K562 (cell line): ENCODE results near the gene CMTM1. TPM values are rescaled to one million over a fixed set of nuclear protein-coding genes. Genes with fewer than 3 reads are reported as not detected.

Experiments
- ATAC-seq: fragments of 200-7000 bp; cut with Tn5 transposase; 3 replicates; pipeline ENCODE4 v1.9.1; 2020; ENCODE audit warnings: moderate library complexity
- BruUV-seq: library from RNA; stranded (reverse); fragments of 400-500 nt; replicated peaks from 2 replicates; lab custom pipeline; 2021; lab: Mats Ljungman, UMichigan
- CTCF ChIA-PET: fragments of 300-600 bp; formaldehyde crosslinking; extraction: SDS; loops from one replicate; lab custom pipeline; 2021; ENCODE audit warnings: low intra/inter-chr PET ratio; lab: Yijun Ruan, JAX
- POLR2A ChIA-PET: fragments of 300-600, 350-650 bp; sonication (Branson Sonifier 250); formaldehyde crosslinking; extraction: SDS; loops from one replicate; lab custom pipeline; 2021; ENCODE audit warnings: antibody characterized with exemption, inconsistent platforms; lab: Yijun Ruan, JAX
- DNase-seq, 4 experiments: peaks; one replicate each; pipeline versions ENCODE4 v3.0.0 to v3.0.0-alpha.2; 2011 to 2018; ENCODE audit warnings: low spot score in 3 of 4, mixed read lengths in 3 of 4; ENCODE audit errors: extremely low read depth in 1 of 4
- FAIRE-seq: peaks from 2 replicates; lab custom pipeline; 2011; peaks lifted over from hg19 to GRCh38; lab: Jason Lieb, UNC
- H2AFZ ChIP-seq: 2 replicates; pipeline ENCODE4 v1.6.0; 2011; ENCODE audit warnings: low read depth, low read length, control low read depth, inconsistent platforms
- H3K27ac ChIP-seq: fragments of 200-600 bp; 3 replicates; pipeline ENCODE4 v1.8.0; 2011; ENCODE audit warnings: low read depth, mild to moderate bottlenecking, control low read depth, inconsistent platforms, low read length, moderate library complexity, mixed read lengths; ENCODE audit errors: extremely low read depth
- H3K27me3 ChIP-seq, 2 experiments: fragments of 300-600 bp in 1 of 2; 2 replicates in 1 of 2; 3 replicates in 1 of 2; pipeline versions ENCODE4 v1.6.0 to v1.8.0; 2011; ENCODE audit warnings: inconsistent platforms in 2 of 2, low read length in 2 of 2, mild to moderate bottlenecking in 1 of 2, mixed read lengths in 1 of 2, moderate library complexity in 1 of 2; ENCODE audit not compliant: control insufficient read depth in 2 of 2, insufficient read depth in 2 of 2
- H3K36me3 ChIP-seq: fragments of 300-600 bp; 3 replicates; pipeline ENCODE4 v1.8.0; 2011; ENCODE audit warnings: mild to moderate bottlenecking, low read length, inconsistent platforms; ENCODE audit not compliant: control insufficient read depth, insufficient read depth
- H3K4me1 ChIP-seq, 2 experiments: fragments of 200-600 bp in 1 of 2; replicated peaks in 1 of 2; 2 replicates in 1 of 2; 3 replicates in 1 of 2; pipeline versions ENCODE4 v1.5.1 to v1.8.0; 2011; ENCODE audit warnings: inconsistent platforms in 2 of 2, low read length in 2 of 2, mild to moderate bottlenecking in 1 of 2, mixed read lengths in 1 of 2, moderate library complexity in 1 of 2; ENCODE audit not compliant: control insufficient read depth in 2 of 2, insufficient read depth in 2 of 2
- H3K4me2 ChIP-seq: 2 replicates; pipeline ENCODE4 v1.6.1; 2011; ENCODE audit warnings: low read length, control low read depth, inconsistent platforms, mixed read lengths; ENCODE audit not compliant: insufficient read depth
- H3K4me3 ChIP-seq: fragments of 200-600 bp; sonication (generic), shearing (Covaris generic); 2 replicates; pipeline ENCODE4 v1.5.1; 2016; ENCODE audit warnings: control low read depth, inconsistent platforms
- H3K79me2 ChIP-seq: fragments of 200-600 bp; 3 replicates; pipeline ENCODE4 v1.8.0; 2011; ENCODE audit warnings: low read length, inconsistent platforms; ENCODE audit not compliant: control insufficient read depth, insufficient read depth
- H3K9ac ChIP-seq, 2 experiments: 2 replicates each; pipeline versions ENCODE4 v1.6.0 to v1.6.1; 2011; ENCODE audit warnings: low read depth in 2 of 2, low read length in 2 of 2, control low read depth in 1 of 2, inconsistent platforms in 1 of 2, mild to moderate bottlenecking in 1 of 2, mixed read lengths in 1 of 2; ENCODE audit not compliant: insufficient read depth in 1 of 2
- H3K9me1 ChIP-seq: one replicate; pipeline ENCODE4 v1.6.0; 2011; ENCODE audit warnings: inconsistent platforms, mild to moderate bottlenecking, low read length, moderate library complexity; ENCODE audit not compliant: control insufficient read depth, insufficient read depth
- H3K9me3 ChIP-seq: replicated peaks from 2 replicates; pipeline ENCODE4 v1.5.1; 2011; ENCODE audit warnings: low read depth, low read length, inconsistent platforms; ENCODE audit not compliant: control insufficient read depth, insufficient read depth
- H4K20me1 ChIP-seq: replicated peaks from 2 replicates; pipeline ENCODE4 v1.6.1; 2011; ENCODE audit warnings: low read length, inconsistent platforms, mixed read lengths; ENCODE audit not compliant: control insufficient read depth, insufficient read depth
- BHLHE40 ChIP-seq: IDR thresholded peaks from 2 replicates; pipeline ENCODE4 v1.6.1; 2011; ENCODE audit warnings: low read length, improper control_type of control experiment
- CC2D1A ChIP-seq: fragments of 450-650 bp; IDR thresholded peaks from 2 replicates; pipeline ENCODE4 v1.6.1; 2017; ENCODE audit warnings: mild to moderate bottlenecking
- CREBBP ChIP-seq: IDR thresholded peaks from one replicate; pipeline ENCODE4 v1.6.1; 2012; ENCODE audit warnings: low read depth, mild to moderate bottlenecking, control low read depth, inconsistent platforms, low read length
- DNMT1 ChIP-seq: fragments of 450-650 bp; IDR thresholded peaks from 2 replicates; pipeline ENCODE4 v1.6.1; 2016; ENCODE audit warnings: antibody characterized with exemption, mild to moderate bottlenecking
- FOXA3 ChIP-seq, 2 experiments: fragments of 450-650 bp in 1 of 2; sonication (generic) in 1 of 2; formaldehyde crosslinking; IDR thresholded peaks in 1 of 2; conservative IDR thresholded peaks in 1 of 2; 2 replicates each; pipeline versions ENCODE4 v1.4.0 to v1.8.0; 2020 to 2022; ENCODE audit warnings: mild to moderate bottlenecking in 2 of 2, missing genetic modification reagents in 1 of 2
- GABPB1 ChIP-seq: sonication (generic); formaldehyde crosslinking; IDR thresholded peaks from 2 replicates; pipeline ENCODE4 v1.8.0; 2022; ENCODE audit warnings: mild to moderate bottlenecking, missing genetic modification reagents
- HDAC1 ChIP-seq, 2 experiments: fragments of 450-650 bp; IDR thresholded peaks; 2 replicates each; pipeline ENCODE4 v1.6.1; 2016 to 2017; ENCODE audit warnings: inconsistent platforms in 1 of 2, mild to moderate bottlenecking in 1 of 2, moderate library complexity in 1 of 2
- NCOA6 ChIP-seq: fragments of 450-650 bp; IDR thresholded peaks from 2 replicates; pipeline ENCODE4 v1.6.1; 2017; ENCODE audit warnings: mild to moderate bottlenecking
- NR3C1 ChIP-seq: sonication (generic); formaldehyde crosslinking; IDR thresholded peaks from 2 replicates; pipeline ENCODE4 v1.8.1; 2022; ENCODE audit warnings: missing genetic modification reagents
- OTX1 ChIP-seq: fragments of 450-650 bp; formaldehyde crosslinking; IDR thresholded peaks from 2 replicates; pipeline ENCODE4 v1.4.0; 2022; ENCODE audit warnings: mild to moderate bottlenecking
- PURB ChIP-seq: sonication (generic); formaldehyde crosslinking; IDR thresholded peaks from 2 replicates; pipeline ENCODE4 v1.9.0; 2021; ENCODE audit warnings: low read depth, mild to moderate bottlenecking, missing genetic modification reagents
- STAT5B ChIP-seq: fragments of 250-450 bp; sonication (Bioruptor Pico); IDR thresholded peaks from 2 replicates; pipeline ENCODE4 v1.8.0; 2021; ENCODE audit warnings: mild to moderate bottlenecking, inconsistent platforms
- ZFP36 ChIP-seq: fragments of 150-350 bp; IDR thresholded peaks from 2 replicates; pipeline ENCODE4 v1.6.1; 2018; ENCODE audit warnings: low read length, low read depth; ENCODE audit not compliant: partially characterized antibody
- ZNF778 ChIP-seq: fragments of 450-650 bp; formaldehyde crosslinking; IDR thresholded peaks from 2 replicates; pipeline ENCODE4 v1.4.0; 2020; ENCODE audit warnings: mild to moderate bottlenecking, moderate library complexity
- WGBS: fragments of 100-300 bp; shearing (Covaris generic); methylation state at CpG from one replicate; pipeline ENCODE4 v1.1.6; 2016; ENCODE audit warnings: low coverage, mixed read lengths; ENCODE audit not compliant: insufficient coverage; ENCODE audit errors: missing lambda C conversion rate; 5-methylcytosine and 5-hydroxymethylcytosine counted together
- in situ Hi-C: fragments of 300-500 bp; cut with MboI; formaldehyde crosslinking; loops from 4 replicates; pipeline ENCODE4 v1.15.0; 2018; ENCODE audit warnings: inconsistent platforms, mixed read lengths
- intact Hi-C: fragments of 100-400 bp; cut with micrococcal nuclease; formaldehyde crosslinking; loops from 2 replicates; pipeline ENCODE4 v1.14.2; 2022
- polyA plus RNA-seq, 8 experiments: library from polyadenylated mRNA; depleted of rRNA in 4 of 8; stranded (reverse) in 5 of 8; unstranded in 3 of 8; fragments of >200 nt; fragmentation: Nextera tagmentation in 2 of 8; fragmentation: Illumina TruSeq in 1 of 8; extraction: Ambion mirVana in 2 of 8; extraction: Trizol in 1 of 8; gene quantifications; 2 replicates each; pipeline versions ENCODE4 v1.2.1 to v1.2.3, GENCODE V29; 2011 to 2014; ENCODE audit warnings: inconsistent platforms in 1 of 8, missing spikeins in 1 of 8
- total RNA-seq, 7 experiments: library from RNA; depleted of rRNA in 6 of 7; stranded (reverse); fragments of >200 nt in 6 of 7; fragmentation: Illumina TruSeq in 2 of 7; extraction: Trizol in 2 of 7; gene quantifications; 2 replicates each; pipeline versions ENCODE4 v1.2.1 to v1.2.3, GENCODE V29; 2011 to 2021; ENCODE audit warnings: low replicate concordance in 1 of 7
- TF ChIP-seq, protein P1 (sequence below): fragments of 250-450 bp; sonication (Bioruptor Pico); IDR thresholded peaks from 2 replicates; pipeline ENCODE4 v1.4.0; 2020
- TF ChIP-seq, protein P2 (sequence below): IDR thresholded peaks from 2 replicates; pipeline ENCODE4 v1.6.1; 2014; ENCODE audit warnings: antibody characterized with exemption
- TF ChIP-seq, protein P3 (sequence below), 2 experiments: fragments of 450-650 bp in 1 of 2; sonication (generic) in 1 of 2; formaldehyde crosslinking; conservative IDR thresholded peaks; 2 replicates each; pipeline versions ENCODE4 v1.4.0 to v1.8.1; 2020 to 2022; ENCODE audit warnings: mild to moderate bottlenecking in 1 of 2, missing genetic modification reagents in 1 of 2
- TF ChIP-seq, protein P4 (sequence below): fragments of 450-650 bp; formaldehyde crosslinking; IDR thresholded peaks from 2 replicates; pipeline ENCODE4 v1.4.0; 2020; ENCODE audit warnings: mild to moderate bottlenecking, moderate library complexity

The CMTM1 gene
- total and polyA plus RNA-seq, 9 of the 15 experiments (the other 6 are each of a cell fraction or from before 2014, with no cell fraction given), result 0.25 to 2.6 (median 1.1) TPM; not detected in 2

DNA sequence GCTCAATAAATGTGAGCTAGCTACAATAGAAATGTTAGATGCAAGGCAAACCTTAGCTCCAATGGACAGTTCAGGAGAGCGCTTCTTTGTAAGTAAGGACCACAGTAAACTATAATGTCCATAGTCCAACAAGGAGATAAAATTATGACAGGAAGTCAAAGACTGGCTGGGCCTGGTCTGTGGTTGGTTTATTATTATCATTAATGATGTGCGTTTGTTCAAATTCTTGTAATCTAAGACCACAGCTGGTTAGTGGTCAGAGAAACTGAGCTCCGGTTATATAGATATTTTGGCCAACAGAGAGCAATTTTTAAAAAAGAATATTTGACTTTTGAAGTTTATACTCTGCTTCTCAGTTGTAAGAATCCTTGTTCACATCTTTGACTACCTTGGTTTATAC lies 8.3 kb downstream of the CMTM1 start:
- Histone ChIP-seq H3K9me1 (no peaks in the 10 kb centered on the region), H3K4me3 (no peak overlapping the region), H3K79me2 (no peaks in the 10 kb centered on the region), H2AFZ (no peak overlapping the region), H3K9me3 (no peaks in the 10 kb centered on the region), H3K27me3 (peaks cover 4 to 9% of the 10 kb centered on the region in 2 experiments; a peak in 4 of 5 replicates), H3K4me1 (peaks cover 13 to 15% of the 10 kb centered on the region in 2 experiments), H3K9ac (no peak overlapping the region), H4K20me1 (no peaks in the 10 kb centered on the region), H3K27ac (no peak overlapping the region), H3K4me2 (no peak overlapping the region; the same call in 1 of the 2 replicates), H3K36me3 (no peaks in the 10 kb centered on the region)
- TF ChIP-seq STAT5B (CRISPR knock-in tag), result no peak
- TF ChIP-seq, protein P1, sequence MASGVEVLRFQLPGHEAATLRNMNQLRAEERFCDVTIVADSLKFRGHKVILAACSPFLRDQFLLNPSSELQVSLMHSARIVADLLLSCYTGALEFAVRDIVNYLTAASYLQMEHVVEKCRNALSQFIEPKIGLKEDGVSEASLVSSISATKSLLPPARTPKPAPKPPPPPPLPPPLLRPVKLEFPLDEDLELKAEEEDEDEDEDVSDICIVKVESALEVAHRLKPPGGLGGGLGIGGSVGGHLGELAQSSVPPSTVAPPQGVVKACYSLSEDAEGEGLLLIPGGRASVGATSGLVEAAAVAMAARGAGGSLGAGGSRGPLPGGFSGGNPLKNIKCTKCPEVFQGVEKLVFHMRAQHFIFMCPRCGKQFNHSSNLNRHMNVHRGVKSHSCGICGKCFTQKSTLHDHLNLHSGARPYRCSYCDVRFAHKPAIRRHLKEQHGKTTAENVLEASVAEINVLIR (CRISPR knock-in tag), result no peak
- no peak for TF ChIP-seq GABPB1 (CRISPR knock-in tag)
- TF ChIP-seq OTX1 (CRISPR knock-in tag), result no peak
- TF ChIP-seq, protein P2, sequence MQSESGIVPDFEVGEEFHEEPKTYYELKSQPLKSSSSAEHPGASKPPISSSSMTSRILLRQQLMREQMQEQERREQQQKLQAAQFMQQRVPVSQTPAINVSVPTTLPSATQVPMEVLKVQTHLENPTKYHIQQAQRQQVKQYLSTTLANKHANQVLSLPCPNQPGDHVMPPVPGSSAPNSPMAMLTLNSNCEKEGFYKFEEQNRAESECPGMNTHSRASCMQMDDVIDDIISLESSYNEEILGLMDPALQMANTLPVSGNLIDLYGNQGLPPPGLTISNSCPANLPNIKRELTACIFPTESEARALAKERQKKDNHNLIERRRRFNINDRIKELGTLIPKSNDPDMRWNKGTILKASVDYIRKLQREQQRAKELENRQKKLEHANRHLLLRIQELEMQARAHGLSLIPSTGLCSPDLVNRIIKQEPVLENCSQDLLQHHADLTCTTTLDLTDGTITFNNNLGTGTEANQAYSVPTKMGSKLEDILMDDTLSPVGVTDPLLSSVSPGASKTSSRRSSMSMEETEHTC, result no peak
- no peak for TF ChIP-seq NR3C1
- TF ChIP-seq DNMT1, result no peak
- TF ChIP-seq ZNF778 (CRISPR knock-in tag), result no peak
- TF ChIP-seq NCOA6, result no peak
- TF ChIP-seq PURB (CRISPR knock-in tag), result no peak
- TF ChIP-seq CREBBP, result no peak
- no peak for TF ChIP-seq CC2D1A
- TF ChIP-seq, protein P3, sequence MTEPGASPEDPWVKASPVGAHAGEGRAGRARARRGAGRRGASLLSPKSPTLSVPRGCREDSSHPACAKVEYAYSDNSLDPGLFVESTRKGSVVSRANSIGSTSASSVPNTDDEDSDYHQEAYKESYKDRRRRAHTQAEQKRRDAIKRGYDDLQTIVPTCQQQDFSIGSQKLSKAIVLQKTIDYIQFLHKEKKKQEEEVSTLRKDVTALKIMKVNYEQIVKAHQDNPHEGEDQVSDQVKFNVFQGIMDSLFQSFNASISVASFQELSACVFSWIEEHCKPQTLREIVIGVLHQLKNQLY (CRISPR knock-in tag; conservative IDR thresholded peaks at IDR 0.05), result no peak
- TF ChIP-seq ZFP36, result no peak
- TF ChIP-seq FOXA3 (CRISPR knock-in tag; conservative IDR thresholded peaks at IDR 0.05 in 1 of 2, IDR thresholded peaks at IDR 0.05 in 1 of 2), result no peak
- TF ChIP-seq HDAC1 (IDR thresholded peaks at IDR 0.05), result no peak
- TF ChIP-seq BHLHE40, result no peak
- TF ChIP-seq, protein P4, sequence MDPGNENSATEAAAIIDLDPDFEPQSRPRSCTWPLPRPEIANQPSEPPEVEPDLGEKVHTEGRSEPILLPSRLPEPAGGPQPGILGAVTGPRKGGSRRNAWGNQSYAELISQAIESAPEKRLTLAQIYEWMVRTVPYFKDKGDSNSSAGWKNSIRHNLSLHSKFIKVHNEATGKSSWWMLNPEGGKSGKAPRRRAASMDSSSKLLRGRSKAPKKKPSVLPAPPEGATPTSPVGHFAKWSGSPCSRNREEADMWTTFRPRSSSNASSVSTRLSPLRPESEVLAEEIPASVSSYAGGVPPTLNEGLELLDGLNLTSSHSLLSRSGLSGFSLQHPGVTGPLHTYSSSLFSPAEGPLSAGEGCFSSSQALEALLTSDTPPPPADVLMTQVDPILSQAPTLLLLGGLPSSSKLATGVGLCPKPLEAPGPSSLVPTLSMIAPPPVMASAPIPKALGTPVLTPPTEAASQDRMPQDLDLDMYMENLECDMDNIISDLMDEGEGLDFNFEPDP (CRISPR knock-in tag), result no peak
- intact Hi-C loops, result no loop called here
- no TSS peak for BruUV-seq
- POLR2A ChIA-PET, result interaction anchor here (1.0 kb wide), 1 partner anchor 10 kb away, joined by 6 read pairs; no protein-coding TSS in a partner anchor
- no peak for FAIRE-seq
- CTCF ChIA-PET, result no interaction called here
- in situ Hi-C loops, result no loop called here
- DNase-seq, result no peak
- 41% methylated on average over 3 of the region's 3 CpGs for WGBS
- ATAC-seq, result no peak
